Spleen (tissue), 7 donors: ENCODE measurements around the gene ZNF804A.

ENCODE experiments used
- POLR2AphosphoS5 ChIP-seq, 3 donors: sonication (generic); formaldehyde crosslinking; IDR thresholded peaks; one replicate each; pipeline ENCODE4 v1.5.1; 2017; ENCODE audit warnings: antibody characterized with exemption in 3 of 3
- TF ChIP-seq, protein P1 (sequence below), 11 experiments: fragments of 200-600 bp in 7 of 11; fragments of 450-650 bp in 4 of 11; sonication (generic) in 4 of 11; IDR thresholded peaks in 8 of 11; conservative IDR thresholded peaks in 3 of 11; 1 replicate in 7 of 11; 2 replicates in 4 of 11; pipeline versions ENCODE4 v1.4.0 to v1.8.0; 2016 to 2021; ENCODE audit warnings: antibody characterized with exemption in 11 of 11, inconsistent platforms in 4 of 11, mild to moderate bottlenecking in 1 of 11
- donor health status: DM: no; HTN: no; CAD: no; lungs with moderate emphysema.
- donor health status: DM: no; HTN: no; CAD: no.
- donor health status: DM: no; HTN: no; CAD: no.

DNA sequence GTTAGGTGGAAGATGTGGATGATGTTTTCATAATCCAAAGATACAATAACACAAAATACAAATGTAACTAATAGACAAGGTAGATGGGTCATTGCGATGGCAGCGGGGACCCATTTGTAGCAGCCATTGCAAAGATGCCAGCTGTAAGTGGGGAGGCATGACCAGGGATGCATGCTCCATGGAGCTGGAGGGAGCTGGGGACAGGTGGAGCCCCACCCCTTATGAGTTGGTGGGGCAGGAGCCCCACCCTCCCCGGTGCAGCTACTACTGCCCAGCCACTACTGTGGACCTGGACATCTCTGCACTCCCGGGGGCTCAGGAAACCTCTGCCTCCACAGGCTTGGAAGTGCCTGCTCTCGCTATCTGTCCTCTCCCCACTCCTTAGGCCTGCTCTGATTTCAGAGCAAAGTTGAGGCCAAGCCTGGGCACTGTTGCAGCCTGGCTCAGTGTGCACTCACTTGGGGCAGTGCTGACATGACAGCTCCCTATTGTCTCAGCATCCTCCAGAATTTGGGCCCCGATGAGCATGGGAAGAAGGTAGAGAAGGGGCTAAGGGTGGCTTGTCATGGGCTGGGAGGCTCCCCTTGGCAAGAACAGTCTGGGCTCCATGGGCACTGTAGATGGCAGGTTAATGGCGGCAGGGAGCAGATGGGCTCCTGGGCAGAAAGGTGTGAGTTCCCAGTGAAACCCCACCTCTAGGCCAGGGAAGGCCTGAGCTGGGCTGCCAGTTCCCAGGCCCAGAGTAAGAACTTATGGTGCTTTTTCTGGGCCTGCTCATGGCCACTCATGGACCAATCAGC, 81.1 kb downstream of the ZNF804A start:
- TF ChIP-seq, protein P1, sequence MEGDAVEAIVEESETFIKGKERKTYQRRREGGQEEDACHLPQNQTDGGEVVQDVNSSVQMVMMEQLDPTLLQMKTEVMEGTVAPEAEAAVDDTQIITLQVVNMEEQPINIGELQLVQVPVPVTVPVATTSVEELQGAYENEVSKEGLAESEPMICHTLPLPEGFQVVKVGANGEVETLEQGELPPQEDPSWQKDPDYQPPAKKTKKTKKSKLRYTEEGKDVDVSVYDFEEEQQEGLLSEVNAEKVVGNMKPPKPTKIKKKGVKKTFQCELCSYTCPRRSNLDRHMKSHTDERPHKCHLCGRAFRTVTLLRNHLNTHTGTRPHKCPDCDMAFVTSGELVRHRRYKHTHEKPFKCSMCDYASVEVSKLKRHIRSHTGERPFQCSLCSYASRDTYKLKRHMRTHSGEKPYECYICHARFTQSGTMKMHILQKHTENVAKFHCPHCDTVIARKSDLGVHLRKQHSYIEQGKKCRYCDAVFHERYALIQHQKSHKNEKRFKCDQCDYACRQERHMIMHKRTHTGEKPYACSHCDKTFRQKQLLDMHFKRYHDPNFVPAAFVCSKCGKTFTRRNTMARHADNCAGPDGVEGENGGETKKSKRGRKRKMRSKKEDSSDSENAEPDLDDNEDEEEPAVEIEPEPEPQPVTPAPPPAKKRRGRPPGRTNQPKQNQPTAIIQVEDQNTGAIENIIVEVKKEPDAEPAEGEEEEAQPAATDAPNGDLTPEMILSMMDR (IDR thresholded peaks at IDR 0.05 in 8 of 11, conservative IDR thresholded peaks at IDR 0.05 in 3 of 11): no peak
- TF ChIP-seq POLR2AphosphoS5 (IDR thresholded peaks at IDR 0.05): no peak
